ENCODE measurements around the gene AXL. TPM values are rescaled to one million over a fixed set of nuclear protein-coding genes. Genes with fewer than 3 reads are reported as not detected.

The AXL gene
- total RNA-seq, 2 experiments from 2014 or later = 0.36 to 0.50 TPM

GRCh38 chr19:41193430-41194156 is 25.4 kb upstream of the AXL start:
- Mint-ChIP-seq H3K27me3 (peaks cover 39% of the 10 kb centered on the region), H3K36me3 (ENCODE audit: low read depth) (no peaks in the 10 kb centered on the region), H3K9me3 (no peaks in the 10 kb centered on the region), H3K4me1 (ENCODE audit: low read depth) (peaks cover 14% of the 10 kb centered on the region), H3K4me3 (no peak overlapping the region), H3K27ac (no peak overlapping the region)
- CTCF ChIA-PET = no interaction called here
- ATAC-seq (no peak), DNase-seq (no peak)
- POLR2A ChIA-PET = interaction anchor here (0.8 kb wide), 1 partner anchor 71 kb away, joined by 3 read pairs; no protein-coding TSS in a partner anchor
- no peak for TF ChIP-seq CTCF (IDR thresholded peaks at IDR 0.05)
- intact Hi-C loops (cut with micrococcal nuclease) = no loop called here

GRCh38 chr19:41194157-41194552 is 24.9 kb upstream of the AXL start:
- ChIA-PET POLR2A (interaction anchor here (0.8 kb wide), 1 partner anchor 71 kb away, joined by 3 read pairs; no protein-coding TSS in a partner anchor), CTCF (no interaction called here)
- H3K27ac Mint-ChIP-seq = no peak overlapping the region
- H3K4me1 Mint-ChIP-seq (ENCODE audit: low read depth) = peaks cover 14% of the 10 kb centered on the region
- intact Hi-C loops (cut with micrococcal nuclease) = no loop called here
- TF ChIP-seq CTCF (IDR thresholded peaks at IDR 0.05) = no peak
- ATAC-seq (no peak), DNase-seq (no peak)
- no peaks in the 10 kb centered on the region for H3K9me3 Mint-ChIP-seq
- H3K4me3 Mint-ChIP-seq = no peak overlapping the region
- H3K36me3 Mint-ChIP-seq (ENCODE audit: low read depth) = no peaks in the 10 kb centered on the region
- H3K27me3 Mint-ChIP-seq = peaks cover 39% of the 10 kb centered on the region

- DNase-seq (no peak), ATAC-seq (no peak)
- intact Hi-C loops (cut with micrococcal nuclease) = no loop called here
- no peaks in the 10 kb centered on the region for H3K9me3 Mint-ChIP-seq
- POLR2A ChIA-PET = no interaction called here
- H3K4me1 Mint-ChIP-seq (ENCODE audit: low read depth) = peaks cover 14% of the 10 kb centered on the region
- H3K27ac Mint-ChIP-seq = no peak overlapping the region
- H3K27me3 Mint-ChIP-seq = peaks cover 28% of the 10 kb centered on the region
- TF ChIP-seq CTCF (IDR thresholded peaks at IDR 0.05) = no peak
- H3K4me3 Mint-ChIP-seq = no peak overlapping the region
- CTCF ChIA-PET = no interaction called here
- no peaks in the 10 kb centered on the region for H3K36me3 Mint-ChIP-seq (ENCODE audit: low read depth)
These were observed 23.1 kb upstream of the AXL start for GRCh38 chr19:41195675-41196497.

GRCh38 chr19:41198559-41198958 is 20.5 kb upstream of the AXL start:
- Mint-ChIP-seq H3K27ac (no peak overlapping the region), H3K27me3 (peaks cover 10% of the 10 kb centered on the region), H3K9me3 (no peaks in the 10 kb centered on the region), H3K4me3 (no peak overlapping the region), H3K4me1 (ENCODE audit: low read depth) (peaks cover 6% of the 10 kb centered on the region), H3K36me3 (ENCODE audit: low read depth) (no peaks in the 10 kb centered on the region)
- DNase-seq (no peak), ATAC-seq (no peak)
- intact Hi-C loops (cut with micrococcal nuclease) = no loop called here
- ChIA-PET CTCF (no interaction called here), POLR2A (no interaction called here)
- TF ChIP-seq CTCF (IDR thresholded peaks at IDR 0.05) = no peak

GRCh38 chr19:41203371-41203770 is 15.7 kb upstream of the AXL start:
- Mint-ChIP-seq H3K4me1 (ENCODE audit: low read depth) (peaks cover 7% of the 10 kb centered on the region), H3K4me3 (no peak overlapping the region), H3K36me3 (ENCODE audit: low read depth) (no peaks in the 10 kb centered on the region), H3K27ac (no peak overlapping the region), H3K9me3 (no peaks in the 10 kb centered on the region), H3K27me3 (no peaks in the 10 kb centered on the region)
- no peak for TF ChIP-seq CTCF (IDR thresholded peaks at IDR 0.05)
- intact Hi-C loops (cut with micrococcal nuclease) = loop anchor here (5.0 kb wide), 1 partner anchor 104 kb away; no protein-coding TSS in a partner anchor
- DNase-seq (no peak), ATAC-seq (no peak)
- ChIA-PET CTCF (interaction anchor here (0.7 to 4.2 kb wide), 9 partner anchors 21 to 105 kb away, joined by 3 to 59 read pairs (median 6); partner anchors contain the start of genes CCDC97 and HNRNPUL1), POLR2A (interaction anchor here (1.4 to 1.9 kb wide), 3 partner anchors 61 to 105 kb away, joined by 3 to 12 read pairs (median 8); partner anchors contain the start of gene HNRNPUL1)

Data from activated CD8-positive, alpha-beta T cell treated with anti-CD3 and anti-CD28 coated beads for 36 hours (primary cell).